ENCODE results near the gene TXLNA. TPM values are rescaled to one million over a fixed set of nuclear protein-coding genes. Genes with fewer than 3 reads are reported as not detected.

The TXLNA gene
- total RNA-seq, 1 donor from 2014 or later, result 83.8 TPM

- no peak overlapping the region for H3K4me3 ChIP-seq
- no peak for TF ChIP-seq CTCF (IDR thresholded peaks at IDR 0.05)
- H3K27ac ChIP-seq, result no peak overlapping the region
- peaks cover 2% of the 10 kb centered on the region in 2 donors for H3K4me1 ChIP-seq
- H3K27me3 ChIP-seq, result no peaks in the 10 kb centered on the region
- intact Hi-C loops (cut with DNase I), result no loop called here
- H3K36me3 ChIP-seq, result peaks cover 73 to 82% of the 10 kb centered on the region in 2 donors
- no peaks in the 10 kb centered on the region for H3K9me3 ChIP-seq
- no peak for DNase-seq (ENCODE audit: low spot score in 2 of 2)
Measured at GRCh38 chr1:32228771-32229170, 49.3 kb downstream of the TXLNA start.

GRCh38 chr1:32231843-32232432, 52.5 kb downstream of the TXLNA start:
- Histone ChIP-seq H3K27ac (no peak overlapping the region), H3K36me3 (peaks cover 48 to 54% of the 10 kb centered on the region in 2 donors), H3K27me3 (no peaks in the 10 kb centered on the region), H3K4me1 (no peaks in the 10 kb centered on the region), H3K9me3 (no peaks in the 10 kb centered on the region), H3K4me3 (no peak overlapping the region)
- no peak for TF ChIP-seq CTCF (IDR thresholded peaks at IDR 0.05)
- no peak for DNase-seq (ENCODE audit: low spot score in 2 of 2)
- intact Hi-C loops (cut with DNase I), result no loop called here

- DNase-seq (ENCODE audit: low spot score in 2 of 2), result no peak
- no peak for TF ChIP-seq CTCF (IDR thresholded peaks at IDR 0.05)
- Histone ChIP-seq H3K27ac (no peak overlapping the region), H3K9me3 (no peaks in the 10 kb centered on the region), H3K4me3 (no peak overlapping the region), H3K4me1 (no peaks in the 10 kb centered on the region), H3K27me3 (no peaks in the 10 kb centered on the region), H3K36me3 (peaks cover 42 to 46% of the 10 kb centered on the region in 2 donors)
- intact Hi-C loops (cut with DNase I), result no loop called here
Measured at GRCh38 chr1:32232558-32233304, 53.3 kb downstream of the TXLNA start.

GRCh38 chr1:32234792-32235191, 55.3 kb downstream of the TXLNA start:
- no peak overlapping the region for H3K27ac ChIP-seq
- H3K36me3 ChIP-seq, result peaks cover 23 to 27% of the 10 kb centered on the region in 2 donors
- no peak overlapping the region for H3K4me3 ChIP-seq
- H3K9me3 ChIP-seq, result no peaks in the 10 kb centered on the region
- DNase-seq (ENCODE audit: low spot score in 2 of 2), result no peak
- no peaks in the 10 kb centered on the region for H3K27me3 ChIP-seq
- no peak for TF ChIP-seq CTCF (IDR thresholded peaks at IDR 0.05)
- no peaks in the 10 kb centered on the region for H3K4me1 ChIP-seq
- intact Hi-C loops (cut with DNase I), result no loop called here

- H3K4me3 ChIP-seq, result no peak overlapping the region
Measured at GRCh38 chr1:32239337-32239736, 59.9 kb downstream of the TXLNA start.

More at GRCh38 chr1:32239337-32239736, 59.9 kb downstream of the TXLNA start:
- Histone ChIP-seq H3K27me3 (no peaks in the 10 kb centered on the region), H3K36me3 (no peaks in the 10 kb centered on the region), H3K9me3 (no peaks in the 10 kb centered on the region), H3K27ac (peak overlapping the region; percentile 87 to 89), H3K4me1 (peaks cover 0 to 8% of the 10 kb centered on the region in 2 donors)
- DNase-seq (ENCODE audit: low spot score in 2 of 2), result no peak
- intact Hi-C loops (cut with DNase I), result no loop called here
- TF ChIP-seq CTCF (IDR thresholded peaks at IDR 0.05), result no peak
